OCI-LY7 (cell line): ENCODE measurements around the gene ZNF778. TPM values are rescaled to one million over a fixed set of nuclear protein-coding genes. Genes with fewer than 3 reads are reported as not detected.

Experiments used
- BruUV-seq: library from RNA; stranded (reverse); fragments of 400-500 nt; replicated peaks from 2 replicates; lab custom pipeline; 2021; lab: Mats Ljungman, UMichigan
- CTCF ChIA-PET: fragments of 300-600 bp; sonication (Branson Sonifier 250); formaldehyde crosslinking; loops from one replicate; lab custom pipeline; 2022; ENCODE audit warnings: antibody characterized with exemption; ENCODE audit not compliant: unreplicated experiment; lab: Charles Lee
- POLR2A ChIA-PET: fragments of 300-600 bp; sonication (Branson Sonifier 250); formaldehyde crosslinking; loops from one replicate; lab custom pipeline; 2022; ENCODE audit warnings: antibody characterized with exemption; lab: Charles Lee
- DNase-seq: peaks from one replicate; pipeline ENCODE4 v3.0.0-alpha.2; 2015; ENCODE audit warnings: low spot score
- H2AFZ ChIP-seq: fragments of 200-600 bp; sonication (generic), shearing (Covaris generic); 2 replicates; pipeline ENCODE4 v1.6.1; 2014; ENCODE audit warnings: mild to moderate bottlenecking, antibody characterized with exemption, low read length, moderate library complexity
- H3K27ac ChIP-seq: fragments of 200-600 bp; sonication (generic); 2 replicates; pipeline ENCODE4 v1.5.1; 2014; ENCODE audit warnings: mixed run types, low read depth, mild to moderate bottlenecking, moderate library complexity, low read length, inconsistent platforms; ENCODE audit not compliant: poor library complexity, severe bottlenecking
- H3K36me3 ChIP-seq: fragments of 200-600 bp; sonication (generic); 2 replicates; pipeline ENCODE4 v1.6.1; 2014; ENCODE audit warnings: mild to moderate bottlenecking, antibody characterized with exemption, low read length, moderate library complexity, mixed read lengths; ENCODE audit not compliant: insufficient read depth
- H3K4me1 ChIP-seq: fragments of 200-600 bp; sonication (generic); 2 replicates; pipeline ENCODE4 v1.5.1; 2014; ENCODE audit warnings: mild to moderate bottlenecking, low read length; ENCODE audit not compliant: insufficient read depth, poor library complexity, severe bottlenecking
- H3K4me2 ChIP-seq: fragments of 200-600 bp; sonication (generic); 2 replicates; pipeline ENCODE4 v1.6.1; 2014; ENCODE audit warnings: mild to moderate bottlenecking, low read length
- H3K4me3 ChIP-seq: fragments of 200-600 bp; sonication (generic); 2 replicates; pipeline ENCODE4 v1.5.1; 2014; ENCODE audit warnings: mild to moderate bottlenecking, low read depth, low read length; ENCODE audit not compliant: poor library complexity, severe bottlenecking
- H3K79me2 ChIP-seq: fragments of 200-600 bp; sonication (generic); 2 replicates; pipeline ENCODE4 v1.6.1; 2016; ENCODE audit warnings: low read depth, mild to moderate bottlenecking, low read length, moderate library complexity, mixed read lengths; ENCODE audit not compliant: insufficient read depth
- H3K9me2 ChIP-seq: fragments of 200-600 bp; sonication (generic); 2 replicates; pipeline ENCODE4 v1.6.1; 2016; ENCODE audit warnings: mild to moderate bottlenecking, low read length, mixed read lengths; ENCODE audit not compliant: insufficient read depth
- H3K9me3 ChIP-seq: fragments of 200-600 bp; sonication (generic); 2 replicates; pipeline ENCODE4 v1.6.1; 2014; ENCODE audit warnings: mild to moderate bottlenecking, mixed run types, low read length, mixed read lengths
- H4K20me1 ChIP-seq: fragments of 200-600 bp; sonication (generic); 2 replicates; pipeline ENCODE4 v1.6.1; 2014; ENCODE audit warnings: mild to moderate bottlenecking, antibody characterized with exemption, low read length, moderate library complexity, mixed read lengths; ENCODE audit not compliant: insufficient read depth
- CTCF ChIP-seq: fragments of 200-600 bp; sonication (generic); conservative IDR thresholded peaks from 2 replicates; pipeline ENCODE4 v1.5.1; 2014; ENCODE audit warnings: mild to moderate bottlenecking, antibody characterized with exemption, low read length, moderate library complexity, mixed read lengths
- EZH2phosphoT487 ChIP-seq: fragments of 200-600 bp; sonication (generic); IDR thresholded peaks from 2 replicates; pipeline ENCODE4 v1.6.1; 2018; ENCODE audit warnings: low read depth, borderline replicate concordance, mild to moderate bottlenecking, mixed run types, antibody characterized with exemption, low read length, moderate library complexity, mixed read lengths
- intact Hi-C: fragments of 100-400 bp; cut with micrococcal nuclease; formaldehyde crosslinking; loops from one replicate; pipeline ENCODE4 v1.10.0; 2022; ENCODE audit not compliant: unreplicated experiment
- total RNA-seq, 2 experiments: library from RNA; depleted of rRNA in 1 of 2; stranded (reverse); fragments of >200 nt in 1 of 2; shearing (Covaris generic) in 1 of 2; gene quantifications; 2 replicates each; pipeline ENCODE4 v1.2.3, GENCODE V29; 2014 to 2022

The ZNF778 gene
- total RNA-seq, 2 experiments from 2014 or later: 9.4 to 9.9 TPM

GRCh38 chr16:89279666-89280481 is 62.4 kb downstream of the ZNF778 start:
- Histone ChIP-seq H3K4me2 (no peak overlapping the region), H3K27ac (no peak overlapping the region), H2AFZ (no peak overlapping the region), H3K9me2 (no peaks in the 10 kb centered on the region), H3K4me3 (no peak overlapping the region), H3K79me2 (no peaks in the 10 kb centered on the region), H4K20me1 (no peaks in the 10 kb centered on the region), H3K9me3 (no peaks in the 10 kb centered on the region), H3K4me1 (no peaks in the 10 kb centered on the region), H3K36me3 (peaks cover 84% of the 10 kb centered on the region)
- no peak for DNase-seq
- ChIA-PET POLR2A (interaction anchor here (0.5 kb wide), 1 partner anchor 105 kb away, joined by 6 read pairs; no protein-coding TSS in a partner anchor), CTCF (no interaction called here)
- no peak for TF ChIP-seq EZH2phosphoT487
- TF ChIP-seq CTCF: no peak
- intact Hi-C loops: no loop called here
- no TSS peak for BruUV-seq

- Histone ChIP-seq H3K4me2 (no peak overlapping the region), H3K79me2 (no peaks in the 10 kb centered on the region), H4K20me1 (no peaks in the 10 kb centered on the region), H3K36me3 (peaks cover 85% of the 10 kb centered on the region), H3K9me2 (no peaks in the 10 kb centered on the region), H3K9me3 (no peaks in the 10 kb centered on the region), H3K4me3 (no peak overlapping the region), H2AFZ (no peak overlapping the region), H3K4me1 (no peaks in the 10 kb centered on the region), H3K27ac (no peak overlapping the region)
- TF ChIP-seq CTCF (no peak), EZH2phosphoT487 (no peak)
- no TSS peak for BruUV-seq
- CTCF ChIA-PET: no interaction called here
- DNase-seq: no peak
- POLR2A ChIA-PET: interaction anchor here (0.5 kb wide), 1 partner anchor 104 kb away, joined by 6 read pairs; no protein-coding TSS in a partner anchor
- intact Hi-C loops: no loop called here
Measured at GRCh38 chr16:89280546-89281188, 63.2 kb downstream of the ZNF778 start.

GRCh38 chr16:89281189-89281577 is 63.7 kb downstream of the ZNF778 start:
- Histone ChIP-seq H3K4me2 (no peak overlapping the region), H3K79me2 (no peaks in the 10 kb centered on the region), H3K4me1 (no peaks in the 10 kb centered on the region), H3K27ac (no peak overlapping the region), H4K20me1 (no peaks in the 10 kb centered on the region), H3K4me3 (no peak overlapping the region), H3K9me3 (no peaks in the 10 kb centered on the region), H3K36me3 (peaks cover 85% of the 10 kb centered on the region), H3K9me2 (no peaks in the 10 kb centered on the region), H2AFZ (no peak overlapping the region)
- ChIA-PET POLR2A (no interaction called here), CTCF (no interaction called here)
- BruUV-seq: no TSS peak
- no peak for DNase-seq
- no peak for TF ChIP-seq CTCF
- no peak for TF ChIP-seq EZH2phosphoT487
- intact Hi-C loops: no loop called here
